ENCODE data around the gene CTCFL.

DNA sequence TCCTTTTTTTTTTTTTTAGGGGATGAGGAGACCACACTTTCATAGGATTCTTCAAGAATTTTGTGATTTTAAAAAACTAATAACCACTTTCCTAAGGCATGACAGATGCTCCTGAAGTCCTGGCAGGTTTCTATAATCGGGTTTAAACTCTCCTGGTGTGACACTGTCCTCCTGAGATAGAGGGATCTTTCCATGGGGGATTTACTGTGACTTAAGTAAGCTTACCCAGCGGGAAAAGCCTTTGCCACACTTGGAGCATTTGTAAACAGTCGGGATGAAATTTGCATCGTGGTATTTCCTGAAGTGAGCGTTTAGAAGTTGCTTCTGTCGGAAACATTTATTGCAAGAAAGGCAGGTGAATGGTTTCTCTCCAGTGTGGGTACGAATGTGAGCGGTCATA, 16.6 kb downstream of the CTCFL start:
- TF ChIP-seq CTCF (IDR thresholded peaks at IDR 0.05) (no peak), POLR2A (IDR thresholded peaks at IDR 0.05) (no peak), POLR2AphosphoS5 (IDR thresholded peaks at IDR 0.05) (no peak)
